Measurements from ENCODE around the gene EVA1C. TPM values are rescaled to one million over a fixed set of nuclear protein-coding genes. Genes with fewer than 3 reads are reported as not detected.
"Not testable (repeated sequence)": the region's sequence is repeated elsewhere in the genome, so short reads cannot be mapped to it uniquely, and the experiment has no call there.

The EVA1C gene
- total RNA-seq, 4 donors from 2014 or later: 22.4 to 35.1 (median 30.3) TPM

DNA sequence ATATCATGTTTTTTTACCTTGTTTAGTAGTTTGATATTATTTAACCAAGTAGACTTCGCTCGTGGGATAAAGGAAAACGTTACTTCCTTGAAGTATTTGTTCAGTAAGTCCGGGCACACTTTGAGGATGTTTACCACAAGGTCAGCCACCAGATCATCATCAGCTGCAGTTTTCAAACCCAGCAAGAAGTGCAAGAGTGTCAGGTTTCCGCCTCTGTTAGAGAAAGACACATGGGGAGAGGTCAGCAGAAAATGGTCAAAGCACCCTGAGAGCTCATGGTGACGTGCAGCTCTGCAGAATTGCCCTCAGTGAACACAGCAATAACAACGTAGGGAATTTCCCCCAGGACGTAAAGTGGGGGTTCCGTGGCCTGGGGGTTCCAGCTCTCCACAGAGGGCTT is 44.1 kb upstream of the EVA1C start:
- Histone ChIP-seq H3K27ac (no peak overlapping the region), H3K4me1 (no peaks in the 10 kb centered on the region), H3K36me3 (peaks cover 0 to 57% (median 3%) of the 10 kb centered on the region in 3 donors), H3K27me3 (no peaks in the 10 kb centered on the region), H3K9me3 (no peaks in the 10 kb centered on the region), H3K4me3 (no peak overlapping the region)
- TF ChIP-seq, protein P1, sequence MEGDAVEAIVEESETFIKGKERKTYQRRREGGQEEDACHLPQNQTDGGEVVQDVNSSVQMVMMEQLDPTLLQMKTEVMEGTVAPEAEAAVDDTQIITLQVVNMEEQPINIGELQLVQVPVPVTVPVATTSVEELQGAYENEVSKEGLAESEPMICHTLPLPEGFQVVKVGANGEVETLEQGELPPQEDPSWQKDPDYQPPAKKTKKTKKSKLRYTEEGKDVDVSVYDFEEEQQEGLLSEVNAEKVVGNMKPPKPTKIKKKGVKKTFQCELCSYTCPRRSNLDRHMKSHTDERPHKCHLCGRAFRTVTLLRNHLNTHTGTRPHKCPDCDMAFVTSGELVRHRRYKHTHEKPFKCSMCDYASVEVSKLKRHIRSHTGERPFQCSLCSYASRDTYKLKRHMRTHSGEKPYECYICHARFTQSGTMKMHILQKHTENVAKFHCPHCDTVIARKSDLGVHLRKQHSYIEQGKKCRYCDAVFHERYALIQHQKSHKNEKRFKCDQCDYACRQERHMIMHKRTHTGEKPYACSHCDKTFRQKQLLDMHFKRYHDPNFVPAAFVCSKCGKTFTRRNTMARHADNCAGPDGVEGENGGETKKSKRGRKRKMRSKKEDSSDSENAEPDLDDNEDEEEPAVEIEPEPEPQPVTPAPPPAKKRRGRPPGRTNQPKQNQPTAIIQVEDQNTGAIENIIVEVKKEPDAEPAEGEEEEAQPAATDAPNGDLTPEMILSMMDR (IDR thresholded peaks at IDR 0.05): no peak
- no peak for TF ChIP-seq POLR2A (IDR thresholded peaks at IDR 0.05)
- no peak for DNase-seq

GRCh38 chr21:32368961-32369360 is 43.5 kb upstream of the EVA1C start:
- not testable (repeated sequence) for H3K27me3 ChIP-seq, H3K9me3 ChIP-seq, DNase-seq, H3K4me1 ChIP-seq, H3K4me3 ChIP-seq, H3K27ac ChIP-seq
- H3K36me3 ChIP-seq: peaks cover 0 to 52% (median 3%) of the 10 kb centered on the region in 3 donors

- no peak for TF ChIP-seq POLR2A (IDR thresholded peaks at IDR 0.05)
- TF ChIP-seq, protein P1 (IDR thresholded peaks at IDR 0.05): no peak
- Histone ChIP-seq H3K36me3 (peaks cover 0 to 45% (median 3%) of the 10 kb centered on the region in 3 donors), H3K27ac (peak overlapping the region in 1 of 4 donors; percentile 40), H3K4me1 (no peaks in the 10 kb centered on the region), H3K4me3 (no peak overlapping the region), H3K9me3 (no peaks in the 10 kb centered on the region), H3K27me3 (no peaks in the 10 kb centered on the region)
- no peak for DNase-seq
Observed at GRCh38 chr21:32370998-32371766, 41.3 kb upstream of the EVA1C start.

- Histone ChIP-seq H3K27ac (peak overlapping the region in 2 of 4 donors; percentile 40 to 56), H3K4me3 (no peak overlapping the region), H3K4me1 (no peaks in the 10 kb centered on the region), H3K9me3 (no peaks in the 10 kb centered on the region), H3K27me3 (no peaks in the 10 kb centered on the region), H3K36me3 (peaks cover 0 to 40% (median 3%) of the 10 kb centered on the region in 3 donors)
- TF ChIP-seq, protein P1 (IDR thresholded peaks at IDR 0.05): no peak
- TF ChIP-seq POLR2A (IDR thresholded peaks at IDR 0.05): no peak
- DNase-seq: no peak
Observed at GRCh38 chr21:32371913-32372314, 40.6 kb upstream of the EVA1C start.

GRCh38 chr21:32372755-32373154 is 39.8 kb upstream of the EVA1C start:
- Histone ChIP-seq H3K27ac (peak overlapping the region in 1 of 4 donors; percentile 40), H3K36me3 (peaks cover 0 to 37% (median 0%) of the 10 kb centered on the region in 3 donors), H3K4me3 (no peak overlapping the region), H3K4me1 (no peaks in the 10 kb centered on the region), H3K9me3 (no peaks in the 10 kb centered on the region), H3K27me3 (no peaks in the 10 kb centered on the region)
- no peak for TF ChIP-seq POLR2A (IDR thresholded peaks at IDR 0.05)
- TF ChIP-seq, protein P1 (IDR thresholded peaks at IDR 0.05): no peak
- DNase-seq: no peak

DNA sequence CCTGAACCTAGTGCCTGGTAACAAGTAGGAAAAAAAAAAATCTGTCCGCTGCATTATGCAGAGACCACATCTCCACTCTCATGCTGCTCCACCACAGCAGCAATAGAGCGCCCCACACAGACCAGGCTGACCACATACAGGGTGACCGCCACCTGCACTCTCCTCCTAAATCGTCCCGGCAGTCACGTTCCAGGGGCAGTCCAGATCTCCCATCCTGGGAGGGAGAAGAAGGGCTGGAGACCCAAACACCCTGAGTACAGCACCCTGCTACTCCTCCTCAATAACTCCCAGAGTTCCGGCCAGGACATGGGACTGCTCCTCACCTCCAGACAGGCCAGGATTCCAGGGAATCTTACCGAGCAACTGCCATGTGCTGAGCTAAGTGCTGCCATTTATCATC is 35.0 kb upstream of the EVA1C start:
- H3K36me3 ChIP-seq: peaks cover 0 to 40% (median 0%) of the 10 kb centered on the region in 3 donors
- no peaks in the 10 kb centered on the region for H3K9me3 ChIP-seq
- H3K4me3 ChIP-seq: no peak overlapping the region
- TF ChIP-seq, protein P1 (IDR thresholded peaks at IDR 0.05): no peak
- no peak for TF ChIP-seq POLR2A (IDR thresholded peaks at IDR 0.05)
- H3K4me1 ChIP-seq: peaks cover 0 to 3% (median 0%) of the 10 kb centered on the region in 4 donors
- DNase-seq: no peak
- no peaks in the 10 kb centered on the region for H3K27me3 ChIP-seq
- no peak overlapping the region for H3K27ac ChIP-seq
